HG03460 (cell line): ENCODE data around the gene ADAMTSL5.
"Not testable (repeated sequence)": the region's sequence is repeated elsewhere in the genome, so short reads cannot be mapped to it uniquely, and the experiment has no call there.

ENCODE experiments used
- ATAC-seq: cut with Tn5 transposase; IDR thresholded peaks from one replicate; pipeline ENCODE4 v1.9.1; 2021; ENCODE audit not compliant: unreplicated experiment

Gene ADAMTSL5

GRCh38 chr19:1513499-1514294 is 878 bp upstream of the ADAMTSL5 start:
- no peak for ATAC-seq

DNA sequence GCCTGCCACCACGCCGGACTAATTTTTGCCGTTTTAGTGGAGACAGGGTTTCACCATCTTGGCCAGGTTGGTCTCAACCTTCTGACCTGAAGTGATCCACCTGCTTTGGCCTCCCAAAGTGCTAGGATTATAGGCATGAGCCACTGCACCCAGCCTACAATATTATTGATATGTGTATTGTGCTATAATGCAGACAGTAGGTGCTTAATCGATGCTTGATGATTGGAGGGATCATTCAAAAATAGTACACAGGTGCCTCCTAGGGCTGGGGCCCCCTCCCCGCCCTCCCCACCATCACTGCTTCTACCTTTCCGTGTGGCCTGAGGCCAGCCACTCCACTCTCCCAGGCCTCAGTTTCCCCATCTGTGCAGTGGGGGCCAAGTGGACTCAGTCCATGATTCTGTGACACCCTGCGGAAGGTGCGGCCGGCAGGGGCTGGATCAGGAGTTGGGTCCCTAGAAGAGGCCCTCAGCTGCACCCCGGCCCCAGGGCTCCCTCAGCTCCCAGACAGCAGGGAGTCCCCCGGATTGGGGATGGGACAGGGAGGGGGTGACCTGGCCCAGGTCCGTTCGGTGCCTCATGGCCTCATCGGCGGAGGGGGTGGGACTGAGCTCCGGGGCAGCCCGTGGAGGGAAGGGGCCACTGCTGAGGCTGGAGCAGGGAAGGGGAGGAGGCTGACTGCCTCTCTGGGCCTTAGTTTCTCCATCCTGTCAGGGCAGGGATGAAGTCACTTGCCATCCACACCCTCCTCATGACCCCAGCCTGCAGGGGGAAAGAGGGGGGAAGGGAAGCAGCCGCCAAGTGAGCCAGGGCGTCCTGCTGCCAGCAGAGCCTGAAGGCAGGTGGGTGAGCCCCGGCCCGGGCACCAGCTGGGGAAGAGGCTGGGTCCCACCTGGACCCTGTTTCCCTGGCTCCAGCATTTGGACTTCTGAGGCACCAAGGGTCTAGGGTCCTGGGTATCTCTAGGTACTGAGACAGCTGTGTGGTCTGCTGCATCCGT is 1.2 kb downstream of the ADAMTSL5 start:
- ATAC-seq, result no peak

GRCh38 chr19:1510807-1511206 is 2.0 kb downstream of the ADAMTSL5 start:
- no peak for ATAC-seq

GRCh38 chr19:1510442-1510806 is 2.4 kb downstream of the ADAMTSL5 start:
- ATAC-seq, result no peak

- no peak for ATAC-seq
Measured at GRCh38 chr19:1509602-1510441, 3.0 kb downstream of the ADAMTSL5 start.

DNA sequence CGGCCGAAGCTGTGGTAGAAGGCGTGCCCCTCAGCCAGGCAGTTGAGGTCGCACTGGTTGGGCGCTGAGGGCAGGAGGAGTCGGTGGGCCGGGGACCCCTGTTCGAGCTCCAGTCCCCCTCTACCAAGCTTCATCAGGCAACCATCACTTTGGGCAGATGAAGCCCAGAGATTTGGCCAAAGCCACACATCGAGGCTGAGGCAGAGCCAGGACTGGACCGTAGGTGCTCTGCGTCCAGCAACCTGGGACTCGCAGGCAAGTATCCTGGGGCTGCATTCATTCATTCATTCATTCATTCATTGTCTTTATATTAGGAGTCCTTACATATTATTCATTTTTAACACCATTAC is 4.3 kb downstream of the ADAMTSL5 start:
- no peak for ATAC-seq

- peak; percentile 63 for ATAC-seq
Measured at GRCh38 chr19:1507763-1508506, 4.9 kb downstream of the ADAMTSL5 start.

DNA sequence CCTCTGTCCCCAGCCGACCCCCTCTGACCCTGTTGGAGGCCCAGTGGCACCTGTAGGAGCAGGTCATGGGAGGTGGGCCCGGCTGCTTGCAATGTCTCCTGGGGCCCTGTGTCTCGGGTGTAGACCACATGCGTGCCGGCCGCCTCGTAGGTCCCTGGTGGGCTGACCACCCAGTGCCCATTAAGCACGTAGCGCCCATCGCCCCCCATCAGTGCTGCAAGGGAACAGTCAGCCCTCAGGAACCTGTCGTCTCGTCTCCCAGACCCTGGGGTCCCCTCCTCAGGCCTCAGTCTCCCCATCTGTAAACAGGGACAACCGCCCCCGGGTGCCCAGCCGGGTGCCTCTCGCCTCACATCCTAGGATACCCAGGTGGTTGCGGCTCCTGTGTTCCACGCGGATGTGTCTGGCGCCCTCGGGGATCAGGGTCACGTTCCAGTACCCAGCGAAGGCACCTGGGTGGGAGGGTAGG is 5.6 kb downstream of the ADAMTSL5 start:
- no peak for ATAC-seq

DNA sequence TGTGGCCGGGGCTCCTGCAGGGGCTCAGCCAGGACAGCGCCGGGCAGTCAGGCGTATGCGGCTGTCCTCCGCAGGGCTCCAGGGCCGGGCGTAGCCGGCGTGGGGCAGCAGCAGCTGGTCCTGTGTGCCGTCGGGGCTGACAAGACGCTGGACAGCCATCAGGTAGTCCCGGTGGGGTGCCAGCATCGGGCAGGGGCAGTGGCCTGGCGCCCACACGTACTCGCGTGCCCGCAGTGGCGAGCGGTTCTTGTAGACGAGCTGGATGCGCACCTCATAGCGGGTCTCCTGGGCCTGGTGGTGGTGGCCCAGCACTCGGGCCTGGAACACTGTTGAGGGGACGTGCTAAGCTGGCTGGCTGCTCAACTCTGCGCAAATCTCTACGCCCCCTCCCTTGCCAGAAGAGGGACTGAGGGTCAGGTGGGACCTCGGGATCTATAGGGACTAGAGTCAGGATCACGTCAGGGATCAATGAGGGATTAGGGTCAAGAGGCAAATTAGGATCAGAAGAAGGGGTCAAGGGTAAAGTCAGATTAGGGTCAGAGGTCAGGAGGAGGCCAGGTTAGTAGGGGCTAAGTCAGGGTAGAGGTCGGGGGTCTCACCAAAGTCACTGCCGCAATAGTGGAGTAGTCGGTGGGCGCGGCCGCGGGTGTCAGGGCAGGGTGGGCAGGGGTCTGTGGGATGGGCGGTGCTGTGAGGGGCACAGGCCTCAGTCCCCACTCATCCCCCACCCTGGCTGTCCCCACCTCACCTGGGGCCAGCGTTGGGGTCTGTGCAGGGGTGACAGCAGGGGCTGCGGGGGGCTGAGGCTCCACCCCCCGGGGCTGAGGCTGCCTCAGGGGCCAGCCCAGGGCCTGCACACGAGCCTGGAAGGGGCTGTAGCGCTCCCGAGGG is 6.6 kb downstream of the ADAMTSL5 start:
- no peak for ATAC-seq

- no peak for ATAC-seq
Measured at GRCh38 chr19:1505012-1505411, 7.8 kb downstream of the ADAMTSL5 start.

DNA sequence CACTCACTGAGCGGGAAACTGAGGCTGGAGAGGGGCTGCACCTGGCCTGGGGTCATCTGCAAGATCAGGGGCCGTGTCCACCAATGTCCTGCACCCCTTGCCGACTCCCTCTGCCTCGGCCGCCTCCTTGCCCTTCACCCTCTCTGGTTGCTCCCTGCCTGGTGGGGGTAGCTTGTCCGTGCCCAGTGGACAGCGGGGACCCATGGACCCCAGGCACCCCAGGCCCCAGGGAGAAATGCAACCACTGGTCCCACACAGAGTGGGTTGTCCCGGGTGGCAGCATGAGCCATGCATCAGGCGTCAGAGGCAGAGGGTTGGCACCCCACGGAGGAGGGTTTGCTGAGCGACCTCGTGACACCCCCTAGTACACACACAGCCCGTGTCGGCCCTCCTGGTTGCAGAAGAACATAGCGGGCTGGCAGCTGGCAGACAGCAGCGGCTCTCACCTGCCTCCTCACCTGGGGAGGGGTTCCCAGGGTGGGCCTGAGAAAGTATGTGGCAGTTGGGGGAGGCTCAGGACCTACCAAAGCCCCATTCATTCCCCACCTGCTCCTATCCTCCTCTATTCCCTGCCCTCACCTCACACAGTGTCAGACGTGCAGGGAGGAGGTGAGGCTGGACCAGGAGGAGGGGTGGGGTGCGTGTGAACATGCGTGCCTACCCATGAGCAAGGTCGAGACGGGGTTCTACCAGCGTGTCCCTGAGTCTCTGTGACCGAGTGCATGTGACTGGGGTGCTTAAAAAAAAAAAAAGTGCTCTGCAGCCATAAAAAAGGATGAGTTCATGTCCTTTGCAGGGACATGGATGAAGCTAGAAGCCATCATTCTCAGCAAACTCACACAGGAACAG is 8.7 kb downstream of the ADAMTSL5 start:
- no peak for ATAC-seq

DNA sequence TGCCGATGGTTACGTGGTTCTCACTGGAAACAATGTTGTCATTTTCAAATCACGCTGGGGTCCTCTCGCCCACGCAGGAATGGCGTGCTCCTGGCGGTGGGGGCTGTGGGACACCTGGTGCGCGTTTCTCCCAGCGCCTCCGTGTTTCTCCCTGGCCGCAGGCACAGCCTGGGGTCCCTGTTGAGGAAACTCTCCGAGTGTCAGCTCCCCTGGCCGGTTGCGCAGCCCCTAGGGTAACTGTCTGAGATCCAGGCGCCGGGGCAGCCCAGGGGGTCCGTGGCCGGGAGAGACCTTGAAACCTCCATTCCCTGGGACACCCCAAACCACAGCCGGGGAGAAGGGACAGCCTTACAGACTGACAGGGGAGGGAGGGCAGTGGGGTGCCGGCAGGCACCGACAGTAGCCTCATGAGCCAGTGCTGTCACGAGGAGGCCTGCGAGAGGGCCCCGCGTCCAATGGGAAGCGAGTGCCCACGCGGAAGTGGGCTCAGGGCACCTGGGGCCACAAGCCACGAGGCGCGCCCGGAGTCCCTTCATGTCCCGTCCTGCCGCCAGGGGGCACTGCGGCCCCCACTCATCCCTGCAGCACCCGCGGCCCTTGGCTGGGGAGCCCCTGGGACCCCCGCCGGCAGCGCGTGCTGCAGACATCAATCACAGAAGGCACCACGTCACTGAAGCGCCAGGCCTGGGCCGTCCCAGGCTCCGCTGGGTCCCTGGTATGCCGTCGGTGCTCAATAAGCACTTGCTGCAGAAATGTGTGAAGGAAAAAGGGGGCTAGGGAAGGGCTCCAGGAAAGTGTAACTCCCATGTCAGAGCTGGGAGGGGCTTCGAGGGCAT is 9.5 kb downstream of the ADAMTSL5 start:
- ATAC-seq, result no peak

- ATAC-seq, result no peak
Measured at GRCh38 chr19:1502433-1503088, 10.3 kb downstream of the ADAMTSL5 start.

GRCh38 chr19:1501200-1501595 is 11.6 kb downstream of the ADAMTSL5 start:
- ATAC-seq, result no peak

GRCh38 chr19:1499231-1499630 is 13.6 kb downstream of the ADAMTSL5 start:
- ATAC-seq, result not testable (repeated sequence)

- no peak for ATAC-seq
Measured at GRCh38 chr19:1497578-1498235, 15.1 kb downstream of the ADAMTSL5 start.
